ENCODE measurements around the gene TEKT3.

GRCh38 chr17:15384142-15384787 is 42.9 kb upstream of the TEKT3 start:
- TF ChIP-seq CTCF (IDR thresholded peaks at IDR 0.05 in 4 of 5, conservative IDR thresholded peaks at IDR 0.05 in 1 of 5): no peak
- no peak for TF ChIP-seq POLR2A (IDR thresholded peaks at IDR 0.05)

Measured in gastrocnemius medialis (tissue), 4 donors.